Left cardiac atrium (tissue), 4 donors: ENCODE results near the gene TBC1D2B. TPM values are rescaled to one million over a fixed set of nuclear protein-coding genes. Genes with fewer than 3 reads are reported as not detected.
"Not testable (repeated sequence)": the region's sequence is repeated elsewhere in the genome, so short reads cannot be mapped to it uniquely, and the experiment has no call there.

ENCODE experiments used
- ATAC-seq, 2 donors: fragments of 200-7000 bp; cut with Tn5 transposase; one replicate each; pipeline ENCODE4 v1.9.1; 2020; ENCODE audit warnings: mild to moderate bottlenecking in 2 of 2, moderate library complexity in 2 of 2
- DNase-seq: peaks from one replicate; pipeline ENCODE4 v3.0.0-alpha.2; 2020
- intact Hi-C, 2 donors: fragments of 100-400 bp; cut with DNase I; formaldehyde crosslinking; loops; one replicate each; pipeline versions ENCODE4 v1.14.1 to v1.15.1; 2022 to 2023
- total RNA-seq, 2 donors: library from RNA; stranded (reverse); fragmentation: NEBNext Ultra II Directional; extraction: Animal tissue kit (Norgen Biotek cat#: 25700); gene quantifications; one replicate each; pipeline ENCODE4 v1.2.1, GENCODE V29; 2021
- donor health status: DM: no; HTN: yes; CAD: no.
- donor health status: DM: no; HTN: yes; CAD: no; lungs with severe emphysema.
- donor health status: DM: yes; HTN: yes; CAD: no.
- donor health status: Dilated cardiomyopathy.

TBC1D2B gene
- total RNA-seq, 2 donors from 2014 or later: 20.5 to 23.7 TPM

GRCh38 chr15:77997761-77998554 is 79.6 kb downstream of the TBC1D2B start:
- intact Hi-C loops, DNase-seq, ATAC-seq: not testable (repeated sequence)

- DNase-seq, ATAC-seq, intact Hi-C loops: not testable (repeated sequence)
These were observed 80.3 kb downstream of the TBC1D2B start for GRCh38 chr15:77997221-77997620.

GRCh38 chr15:77996713-77997171 is 80.8 kb downstream of the TBC1D2B start:
- intact Hi-C loops, DNase-seq, ATAC-seq: not testable (repeated sequence)

- ATAC-seq, intact Hi-C loops, DNase-seq: not testable (repeated sequence)
These were observed 81.3 kb downstream of the TBC1D2B start for GRCh38 chr15:77996226-77996625.

- ATAC-seq, intact Hi-C loops, DNase-seq: not testable (repeated sequence)
These were observed 82.0 kb downstream of the TBC1D2B start for GRCh38 chr15:77995537-77995918.

- DNase-seq (peak; percentile 77), ATAC-seq (peak; percentile 13 to 74)
- intact Hi-C loops: not testable (repeated sequence)
These were observed 82.5 kb downstream of the TBC1D2B start for GRCh38 chr15:77994893-77995536.

GRCh38 chr15:77993970-77994693 is 83.4 kb downstream of the TBC1D2B start:
- ATAC-seq: peak; percentile 38 to 73
- intact Hi-C loops: not testable (repeated sequence)

GRCh38 chr15:77993374-77993911 is 84.1 kb downstream of the TBC1D2B start:
- intact Hi-C loops: no loop called here
- ATAC-seq: no peak
- DNase-seq: no peak

More at GRCh38 chr15:77993970-77994693, 83.4 kb downstream of the TBC1D2B start:
- peak; percentile 90 for DNase-seq

GRCh38 chr15:77992356-77993222 is 84.9 kb downstream of the TBC1D2B start:
- peak in 1 of 2 donors; percentile 4 for ATAC-seq
- DNase-seq: no peak
- intact Hi-C loops: no loop called here

GRCh38 chr15:77991658-77992201 is 85.8 kb downstream of the TBC1D2B start:
- peak; percentile 53 to 76 for ATAC-seq
- peak; percentile 86 for DNase-seq
- intact Hi-C loops: not testable (repeated sequence)

- ATAC-seq: no peak
- intact Hi-C loops: no loop called here
- DNase-seq: peak; percentile 16
These were observed 86.5 kb downstream of the TBC1D2B start for GRCh38 chr15:77991029-77991406.

- ATAC-seq (no peak), DNase-seq (no peak)
- intact Hi-C loops: no loop called here
These were observed 88.0 kb downstream of the TBC1D2B start for GRCh38 chr15:77989296-77990143.

- DNase-seq: no peak
- no peak for ATAC-seq
- intact Hi-C loops: no loop called here
These were observed 88.9 kb downstream of the TBC1D2B start for GRCh38 chr15:77988347-77989295.

GRCh38 chr15:77987765-77988136 is 89.8 kb downstream of the TBC1D2B start:
- peak; percentile 6 for DNase-seq
- ATAC-seq, intact Hi-C loops: not testable (repeated sequence)

GRCh38 chr15:77986891-77987764 is 90.4 kb downstream of the TBC1D2B start:
- ATAC-seq (peak in 1 of 2 donors; percentile 16), DNase-seq (peak; percentile 11)
- intact Hi-C loops: no loop called here
